Tibial nerve (tissue), 4 donors: Measurements from ENCODE around the gene CEACAM16.

Source experiments
- EP300 ChIP-seq, 2 donors: sonication (generic); formaldehyde crosslinking; IDR thresholded peaks; one replicate each; pipeline ENCODE4 v1.6.1; 2017; ENCODE audit warnings: antibody characterized with exemption in 2 of 2, mild to moderate bottlenecking in 1 of 2
- POLR2A ChIP-seq, 2 donors: fragments of 450-650 bp; IDR thresholded peaks; one replicate each; pipeline ENCODE4 v1.6.1; 2017; ENCODE audit warnings: antibody characterized with exemption in 2 of 2, mild to moderate bottlenecking in 2 of 2, moderate library complexity in 2 of 2
- TF ChIP-seq, protein P1 (sequence below), 5 experiments: fragments of 200-600 bp in 3 of 5; fragments of 450-650 bp in 2 of 5; sonication (generic) in 3 of 5; IDR thresholded peaks; one replicate each; pipeline ENCODE4 v1.5.1; 2016 to 2019; ENCODE audit warnings: antibody characterized with exemption in 5 of 5, mild to moderate bottlenecking in 3 of 5, moderate library complexity in 2 of 5

GRCh38 chr19:44677019-44677811 lies 21.7 kb upstream of the CEACAM16 start:
- TF ChIP-seq, protein P1, sequence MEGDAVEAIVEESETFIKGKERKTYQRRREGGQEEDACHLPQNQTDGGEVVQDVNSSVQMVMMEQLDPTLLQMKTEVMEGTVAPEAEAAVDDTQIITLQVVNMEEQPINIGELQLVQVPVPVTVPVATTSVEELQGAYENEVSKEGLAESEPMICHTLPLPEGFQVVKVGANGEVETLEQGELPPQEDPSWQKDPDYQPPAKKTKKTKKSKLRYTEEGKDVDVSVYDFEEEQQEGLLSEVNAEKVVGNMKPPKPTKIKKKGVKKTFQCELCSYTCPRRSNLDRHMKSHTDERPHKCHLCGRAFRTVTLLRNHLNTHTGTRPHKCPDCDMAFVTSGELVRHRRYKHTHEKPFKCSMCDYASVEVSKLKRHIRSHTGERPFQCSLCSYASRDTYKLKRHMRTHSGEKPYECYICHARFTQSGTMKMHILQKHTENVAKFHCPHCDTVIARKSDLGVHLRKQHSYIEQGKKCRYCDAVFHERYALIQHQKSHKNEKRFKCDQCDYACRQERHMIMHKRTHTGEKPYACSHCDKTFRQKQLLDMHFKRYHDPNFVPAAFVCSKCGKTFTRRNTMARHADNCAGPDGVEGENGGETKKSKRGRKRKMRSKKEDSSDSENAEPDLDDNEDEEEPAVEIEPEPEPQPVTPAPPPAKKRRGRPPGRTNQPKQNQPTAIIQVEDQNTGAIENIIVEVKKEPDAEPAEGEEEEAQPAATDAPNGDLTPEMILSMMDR (IDR thresholded peaks at IDR 0.05) = no peak
- TF ChIP-seq POLR2A (IDR thresholded peaks at IDR 0.05) = no peak
- TF ChIP-seq EP300 (IDR thresholded peaks at IDR 0.05) = no peak
